Activated CD8-positive, alpha-beta memory T cell treated with anti-CD3 and anti-CD28 coated beads, Interleukin-2, amount 10 ng/mL, durations not matched to agents 7 days and 5 days (primary cell): ENCODE measurements around the gene PHKG2. TPM values are rescaled to one million over a fixed set of nuclear protein-coding genes. Genes with fewer than 3 reads are reported as not detected.

ENCODE experiments used
- ATAC-seq: fragments of 150-1000 bp; cut with Tn5 transposase; one replicate; pipeline ENCODE4 v1.10.0; 2021; ENCODE audit warnings: moderate library complexity
- CTCF ChIA-PET: fragments of 350-600 bp; sonication (Branson Sonifier 250); formaldehyde crosslinking; loops from one replicate; lab custom pipeline; 2021; ENCODE audit warnings: antibody characterized with exemption; lab: Charles Lee
- DNase-seq: peaks from one replicate; pipeline ENCODE4 v3.0.0-alpha.2; 2020
- H3K27ac Mint-ChIP-seq: one replicate; pipeline ENCODE4 v1.8.0; 2021; ENCODE audit warnings: mild to moderate bottlenecking, mixed read lengths
- H3K27me3 Mint-ChIP-seq: one replicate; pipeline ENCODE4 v1.8.0; 2021; ENCODE audit warnings: mixed read lengths
- H3K36me3 Mint-ChIP-seq: one replicate; pipeline ENCODE4 v1.8.0; 2021; ENCODE audit warnings: mild to moderate bottlenecking, mixed read lengths
- H3K4me1 Mint-ChIP-seq: one replicate; pipeline ENCODE4 v1.8.0; 2021; ENCODE audit warnings: mixed read lengths
- H3K4me3 Mint-ChIP-seq: one replicate; pipeline ENCODE4 v1.8.0; 2021; ENCODE audit warnings: mild to moderate bottlenecking, moderate library complexity, mixed read lengths
- H3K9me3 Mint-ChIP-seq: one replicate; pipeline ENCODE4 v1.8.0; 2022; ENCODE audit warnings: low read depth, mixed read lengths
- total RNA-seq, 2 experiments: library from RNA; stranded (reverse); gene quantifications; one replicate each; pipeline ENCODE4 v1.2.3, GENCODE V29; 2021

PHKG2 gene
- total RNA-seq, 2 experiments from 2014 or later: 45.8 to 46.5 TPM

- Mint-ChIP-seq H3K27ac (no peak overlapping the region), H3K27me3 (no peaks in the 10 kb centered on the region), H3K4me1 (peaks cover 4% of the 10 kb centered on the region), H3K9me3 (no peaks in the 10 kb centered on the region), H3K36me3 (peaks cover 43% of the 10 kb centered on the region), H3K4me3 (no peak overlapping the region)
- CTCF ChIA-PET: no interaction called here
- no peak for ATAC-seq
- DNase-seq: no peak
These were observed 10.2 kb upstream of the PHKG2 start for GRCh38 chr16:30737794-30738648.

- DNase-seq (no peak), ATAC-seq (no peak)
- CTCF ChIA-PET: no interaction called here
- Mint-ChIP-seq H3K27ac (no peak overlapping the region), H3K4me3 (no peak overlapping the region), H3K9me3 (no peaks in the 10 kb centered on the region), H3K36me3 (peaks cover 38% of the 10 kb centered on the region), H3K4me1 (peaks cover 4% of the 10 kb centered on the region), H3K27me3 (no peaks in the 10 kb centered on the region)
These were observed 9.0 kb upstream of the PHKG2 start for GRCh38 chr16:30738984-30739951.

DNA sequence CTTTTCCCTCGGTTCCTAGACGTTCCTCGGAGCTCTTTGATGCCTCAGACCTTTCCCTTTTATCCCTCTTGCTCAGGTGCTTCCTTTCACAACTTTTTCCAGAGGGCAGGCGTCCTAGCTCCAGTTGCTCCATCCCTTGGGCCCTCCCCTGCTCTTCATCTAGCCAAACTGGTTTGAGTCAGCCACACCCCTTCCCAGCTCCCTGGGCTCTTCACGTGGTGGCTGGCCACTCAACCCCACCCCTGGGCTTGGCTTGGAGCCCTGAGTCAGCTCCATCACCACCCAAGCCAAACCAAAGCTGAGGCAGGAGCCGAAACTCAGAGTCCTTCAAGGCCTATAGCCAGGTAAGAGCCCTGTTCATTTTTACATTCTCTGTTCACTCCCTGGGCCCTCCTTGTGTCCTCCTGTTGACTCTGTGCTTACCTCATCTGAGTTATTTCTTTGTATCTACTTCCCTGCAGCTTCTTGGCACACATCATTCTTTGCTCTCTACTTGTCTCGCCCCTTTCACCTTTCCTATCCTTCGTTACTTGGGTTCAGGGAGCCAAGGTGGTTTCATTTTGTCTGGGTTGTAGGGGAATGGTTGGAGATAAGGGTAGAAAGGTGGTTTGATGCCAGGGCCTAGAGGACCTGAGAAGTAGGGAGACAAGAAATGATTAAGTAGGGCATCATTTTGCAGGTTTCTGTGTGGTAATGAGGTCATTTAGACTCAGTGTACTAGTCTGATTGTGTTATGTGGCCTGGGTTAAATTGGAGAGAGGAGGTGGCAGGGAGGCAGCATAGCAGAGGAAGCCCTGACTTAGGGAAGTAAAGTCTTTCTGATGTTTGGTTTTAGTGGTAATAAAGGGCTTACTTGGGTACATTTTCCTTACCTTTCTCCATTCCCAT is 7.6 kb upstream of the PHKG2 start:
- CTCF ChIA-PET: interaction anchor here (1.3 kb wide), 1 partner anchor 104 kb away, joined by 3 read pairs; no protein-coding TSS in a partner anchor
- H3K36me3 Mint-ChIP-seq: peaks cover 36% of the 10 kb centered on the region
- no peak for DNase-seq
- no peaks in the 10 kb centered on the region for H3K27me3 Mint-ChIP-seq
- ATAC-seq: no peak
- H3K4me1 Mint-ChIP-seq: peaks cover 4% of the 10 kb centered on the region
- peak overlapping the region; percentile 49 for H3K27ac Mint-ChIP-seq
- H3K4me3 Mint-ChIP-seq: no peak overlapping the region
- no peaks in the 10 kb centered on the region for H3K9me3 Mint-ChIP-seq

DNA sequence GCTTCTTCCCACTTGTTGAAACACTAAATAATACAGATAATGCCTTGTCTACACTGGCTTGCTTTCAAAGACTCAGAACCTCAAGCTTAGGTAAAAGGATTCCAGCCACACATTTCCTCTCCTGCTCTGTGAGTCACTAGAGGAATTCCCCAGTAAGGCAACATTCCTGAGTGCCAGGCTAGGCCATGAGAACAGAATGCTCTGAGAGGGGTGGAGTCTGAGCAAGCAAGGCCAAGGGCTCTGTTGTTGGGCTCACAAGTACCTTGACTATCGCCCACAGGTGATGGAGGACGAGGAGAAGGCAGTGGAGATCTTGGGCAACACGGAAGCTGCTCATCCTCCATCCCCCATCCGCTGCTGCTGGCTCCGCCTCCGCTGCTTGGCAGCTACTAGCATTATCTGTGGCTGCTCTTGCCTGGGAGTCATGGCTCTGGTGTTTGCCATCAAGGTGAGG is 6.7 kb upstream of the PHKG2 start:
- no peak overlapping the region for H3K27ac Mint-ChIP-seq
- peaks cover 4% of the 10 kb centered on the region for H3K4me1 Mint-ChIP-seq
- ATAC-seq: no peak
- peaks cover 28% of the 10 kb centered on the region for H3K36me3 Mint-ChIP-seq
- no peak overlapping the region for H3K4me3 Mint-ChIP-seq
- H3K9me3 Mint-ChIP-seq: no peaks in the 10 kb centered on the region
- H3K27me3 Mint-ChIP-seq: no peaks in the 10 kb centered on the region
- CTCF ChIA-PET: interaction anchor here (1.3 kb wide), 1 partner anchor 103 kb away, joined by 3 read pairs; no protein-coding TSS in a partner anchor
- DNase-seq: no peak

DNA sequence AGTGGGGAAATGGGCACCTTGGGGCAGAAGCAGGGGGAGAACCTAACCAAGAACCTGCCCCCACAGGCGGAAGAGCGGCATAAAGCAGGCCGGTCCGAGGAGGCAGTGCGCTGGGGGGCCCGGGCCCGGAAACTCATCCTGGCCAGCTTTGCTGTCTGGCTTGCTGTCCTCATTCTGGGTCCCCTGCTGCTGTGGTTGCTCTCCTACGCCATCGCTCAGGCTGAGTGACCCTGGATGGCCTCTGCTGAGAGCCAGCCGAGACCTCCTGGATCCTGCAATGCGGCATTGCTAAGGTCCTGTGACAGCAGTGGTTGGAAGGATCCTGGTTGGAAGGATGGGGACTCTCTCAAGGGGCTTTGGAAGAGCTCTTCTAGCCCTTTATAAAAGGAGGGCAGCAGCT is 4.5 kb upstream of the PHKG2 start:
- Mint-ChIP-seq H3K9me3 (no peaks in the 10 kb centered on the region), H3K27ac (no peak overlapping the region), H3K4me3 (no peak overlapping the region), H3K27me3 (no peaks in the 10 kb centered on the region), H3K36me3 (peaks cover 17% of the 10 kb centered on the region), H3K4me1 (peaks cover 13% of the 10 kb centered on the region)
- CTCF ChIA-PET: no interaction called here
- DNase-seq (no peak), ATAC-seq (no peak)

GRCh38 chr16:30744183-30744582 is 4.0 kb upstream of the PHKG2 start:
- CTCF ChIA-PET: no interaction called here
- ATAC-seq (no peak), DNase-seq (no peak)
- Mint-ChIP-seq H3K27me3 (no peaks in the 10 kb centered on the region), H3K36me3 (peaks cover 20% of the 10 kb centered on the region), H3K4me1 (peaks cover 16% of the 10 kb centered on the region), H3K4me3 (no peak overlapping the region), H3K9me3 (no peaks in the 10 kb centered on the region), H3K27ac (no peak overlapping the region)

GRCh38 chr16:30745082-30745481 is 3.1 kb upstream of the PHKG2 start:
- ATAC-seq (no peak), DNase-seq (no peak)
- Mint-ChIP-seq H3K27me3 (no peaks in the 10 kb centered on the region), H3K27ac (no peak overlapping the region), H3K36me3 (peaks cover 24% of the 10 kb centered on the region), H3K9me3 (no peaks in the 10 kb centered on the region), H3K4me1 (peaks cover 23% of the 10 kb centered on the region), H3K4me3 (no peak overlapping the region)
- CTCF ChIA-PET: no interaction called here

GRCh38 chr16:30746638-30747175 is 1.5 kb upstream of the PHKG2 start:
- Mint-ChIP-seq H3K27me3 (no peaks in the 10 kb centered on the region), H3K4me3 (no peak overlapping the region), H3K4me1 (peaks cover 26% of the 10 kb centered on the region), H3K27ac (no peak overlapping the region), H3K9me3 (no peaks in the 10 kb centered on the region), H3K36me3 (peaks cover 26% of the 10 kb centered on the region)
- DNase-seq (no peak), ATAC-seq (no peak)
- CTCF ChIA-PET: interaction anchor here (1.5 to 1.6 kb wide), 2 partner anchors 68 to 195 kb away, joined by 4 to 5 read pairs; no protein-coding TSS in a partner anchor

- Mint-ChIP-seq H3K27ac (peak overlapping the region; percentile 78), H3K36me3 (peaks cover 22% of the 10 kb centered on the region), H3K4me3 (peak overlapping the region; percentile 87), H3K9me3 (no peaks in the 10 kb centered on the region), H3K27me3 (no peaks in the 10 kb centered on the region), H3K4me1 (peaks cover 26% of the 10 kb centered on the region)
- DNase-seq: no peak
- ATAC-seq: no peak
- CTCF ChIA-PET: interaction anchor here (0.8 to 1.6 kb wide), 11 partner anchors 13 to 194 kb away, joined by 3 to 7 read pairs (median 5); partner anchors contain the start of gene FBRS
These were observed 894 bp upstream of the PHKG2 start for GRCh38 chr16:30747331-30747730.

DNA sequence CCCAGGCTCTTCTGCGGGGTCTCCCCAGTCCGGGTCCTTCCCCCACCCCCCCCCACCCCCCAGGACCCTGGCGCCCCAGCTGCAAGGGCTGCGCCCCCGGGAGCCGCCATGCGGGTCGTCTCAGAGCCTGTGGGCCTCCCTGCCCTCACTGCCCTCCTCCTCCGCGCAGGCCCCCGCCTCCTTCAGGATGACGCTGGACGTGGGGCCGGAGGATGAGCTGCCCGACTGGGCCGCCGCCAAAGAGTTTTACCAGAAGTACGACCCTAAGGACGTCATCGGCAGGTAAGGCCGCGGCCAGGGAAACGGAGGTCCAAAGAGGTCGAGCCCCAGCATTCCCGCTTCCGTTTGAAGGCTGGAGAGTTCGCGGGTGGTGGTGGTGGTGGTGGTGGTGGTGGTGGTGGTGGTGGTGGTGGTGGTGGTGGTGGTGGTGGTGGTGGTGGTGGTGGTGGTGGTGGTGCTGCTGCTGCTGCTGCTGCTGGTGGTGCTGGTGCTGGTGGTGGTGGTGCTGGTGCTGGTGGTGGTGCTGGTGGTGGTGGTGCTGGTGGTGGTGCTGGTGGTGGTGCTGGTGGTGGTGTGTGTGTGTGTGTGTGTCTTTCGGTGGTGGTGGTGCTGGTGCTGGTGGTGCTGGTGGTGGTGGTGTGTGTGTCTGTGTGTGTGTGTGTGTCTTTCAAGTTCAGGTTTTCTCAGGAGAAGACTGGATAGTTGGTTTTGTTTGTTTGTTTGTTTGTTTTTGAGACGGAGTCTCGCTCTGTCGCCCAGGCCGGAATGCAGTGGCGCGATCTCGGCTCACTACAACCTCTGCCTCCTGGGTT is 615 bp downstream of the PHKG2 start:
- Mint-ChIP-seq H3K4me1 (peaks cover 26% of the 10 kb centered on the region), H3K4me3 (peak overlapping the region; percentile 87), H3K9me3 (no peaks in the 10 kb centered on the region), H3K27ac (peak overlapping the region; percentile 93), H3K36me3 (peaks cover 19% of the 10 kb centered on the region), H3K27me3 (no peaks in the 10 kb centered on the region)
- CTCF ChIA-PET: interaction anchor here (1.0 to 1.7 kb wide), 7 partner anchors 14 to 96 kb away, joined by 3 to 7 read pairs (median 4); no protein-coding TSS in a partner anchor
- DNase-seq: peak; percentile 61
- ATAC-seq: peak; percentile 34

DNA sequence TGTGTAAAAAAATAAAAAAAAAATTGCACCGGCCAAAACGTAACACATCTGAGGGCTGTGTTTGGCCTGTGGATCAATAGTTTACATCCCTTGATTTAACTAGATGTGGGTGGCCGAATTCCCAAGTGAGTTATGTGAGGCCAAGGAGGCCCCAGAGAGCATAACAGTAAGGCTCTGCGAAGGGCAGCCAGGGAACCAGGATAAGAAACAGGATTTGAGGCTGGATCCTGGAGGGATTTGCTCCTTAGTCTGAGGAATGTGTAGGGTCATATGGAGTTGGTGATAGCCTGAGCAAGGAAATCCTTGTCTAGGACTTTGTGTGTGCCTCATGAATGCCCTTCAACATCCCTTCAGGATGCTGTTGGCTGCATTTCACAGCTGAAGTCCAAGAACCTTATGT is 2.0 kb downstream of the PHKG2 start:
- DNase-seq (no peak), ATAC-seq (no peak)
- CTCF ChIA-PET: interaction anchor here (0.9 kb wide), 1 partner anchor 63 kb away, joined by 4 read pairs; no protein-coding TSS in a partner anchor
- H3K4me3 Mint-ChIP-seq: no peak overlapping the region
- no peaks in the 10 kb centered on the region for H3K9me3 Mint-ChIP-seq
- peaks cover 21% of the 10 kb centered on the region for H3K36me3 Mint-ChIP-seq
- H3K27me3 Mint-ChIP-seq: no peaks in the 10 kb centered on the region
- H3K4me1 Mint-ChIP-seq: peaks cover 26% of the 10 kb centered on the region
- H3K27ac Mint-ChIP-seq: no peak overlapping the region
